Measurements from ENCODE around the gene NAB2. TPM values are rescaled to one million over a fixed set of nuclear protein-coding genes. Genes with fewer than 3 reads are reported as not detected.

NAB2 gene
- total and polyA plus RNA-seq, 9 of the 15 experiments (the other 6 are each of a cell fraction or from before 2014, with no cell fraction given): 0.45 to 40.9 (median 20.4) TPM

DNA sequence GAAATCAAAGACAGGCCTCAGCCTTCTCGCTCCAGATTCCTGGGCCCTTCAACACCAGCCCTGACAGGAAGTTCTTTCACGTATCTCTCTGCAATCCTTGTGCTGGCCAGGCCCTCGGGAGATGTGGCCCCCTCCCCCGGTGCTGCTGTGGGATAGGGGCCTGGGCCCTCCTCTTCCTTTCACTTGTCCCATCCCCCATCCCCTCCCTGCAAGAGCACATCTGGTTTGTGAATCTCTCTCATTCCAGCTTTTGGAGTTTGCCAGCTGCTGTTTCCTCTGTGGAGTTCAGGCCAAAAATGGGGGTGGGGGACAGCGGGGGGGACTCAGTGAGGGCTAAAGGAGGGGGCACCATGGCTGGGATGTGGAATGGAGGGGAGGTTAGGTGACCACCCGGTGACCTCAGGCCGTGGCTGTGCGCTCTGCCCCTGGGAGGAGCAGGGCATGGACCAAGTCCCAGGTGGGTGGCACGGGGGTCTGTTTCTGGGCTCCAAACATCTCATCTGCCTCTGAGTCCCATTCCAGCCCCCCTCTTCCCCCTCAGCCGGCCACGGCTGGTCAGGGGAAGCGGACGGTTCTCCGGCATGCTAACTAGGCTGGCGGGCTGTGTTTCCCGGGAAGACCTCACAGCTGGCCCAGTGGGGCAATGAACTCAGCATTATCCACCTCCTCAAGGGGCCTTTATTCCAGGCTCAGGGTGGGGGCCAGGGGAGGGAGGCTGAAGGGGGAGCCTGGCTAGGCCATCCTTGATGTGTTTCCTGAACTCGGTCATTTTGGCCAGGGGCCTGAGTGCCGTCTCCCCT lies 46.8 kb downstream of the NAB2 start:
- Histone ChIP-seq H2AFZ (ENCODE audit: low read depth, low read length) (0 out of 2 replicates have a peak overlapping the region, but pooled peaks have one; percentile 16), H3K4me3 (no peak overlapping the region), H3K9me3 (replicated peaks; ENCODE audit: control insufficient read depth, insufficient read depth, low read depth, low read length) (no peaks in the 10 kb centered on the region), H3K4me2 (ENCODE audit: insufficient read depth, low read length) (no peak overlapping the region), H3K27ac (ENCODE audit: extremely low read depth, low read depth, low read length) (no peak overlapping the region), H3K27me3 (ENCODE audit: control insufficient read depth in 2 of 2, insufficient read depth in 2 of 2, low read length in 2 of 2) (no peaks in the 10 kb centered on the region), H3K4me1 (replicated peaks in 1 of 2; ENCODE audit: control insufficient read depth in 2 of 2, insufficient read depth in 2 of 2, low read length in 2 of 2) (peaks cover 24 to 29% of the 10 kb centered on the region in 2 experiments), H4K20me1 (replicated peaks; ENCODE audit: control insufficient read depth, insufficient read depth, low read length) (no peaks in the 10 kb centered on the region), H3K9me1 (ENCODE audit: control insufficient read depth, insufficient read depth, low read length) (no peaks in the 10 kb centered on the region), H3K36me3 (ENCODE audit: control insufficient read depth, insufficient read depth, low read length) (no peaks in the 10 kb centered on the region), H3K79me2 (ENCODE audit: control insufficient read depth, insufficient read depth, low read length) (no peaks in the 10 kb centered on the region), H3K9ac (ENCODE audit: insufficient read depth in 1 of 2, low read depth in 2 of 2, low read length in 2 of 2) (peak overlapping the region in 1 of 2 experiments; percentile 46; a peak in 1 of 4 replicates)
- in situ Hi-C loops (cut with MboI) (no loop called here), intact Hi-C loops (cut with micrococcal nuclease) (no loop called here)
- ATAC-seq: no peak
- no peak for FAIRE-seq
- TF ChIP-seq, protein P1, sequence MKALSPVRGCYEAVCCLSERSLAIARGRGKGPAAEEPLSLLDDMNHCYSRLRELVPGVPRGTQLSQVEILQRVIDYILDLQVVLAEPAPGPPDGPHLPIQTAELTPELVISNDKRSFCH (CRISPR knock-in tag; IDR thresholded peaks at IDR 0.05): no peak
- TF ChIP-seq, protein P1 (tag; IDR thresholded peaks at IDR 0.05): no peak
- TF ChIP-seq TEAD4 (IDR thresholded peaks at IDR 0.05; ENCODE audit: low read length) (no peak), TEAD4 (CRISPR knock-in tag; IDR thresholded peaks at IDR 0.05; ENCODE audit: borderline replicate concordance) (no peak), RBM15 (IDR thresholded peaks at IDR 0.05; ENCODE audit: insufficient read depth, low read length) (no peak), PHF8 (IDR thresholded peaks at IDR 0.05; ENCODE audit: borderline replicate concordance, low read length) (no peak), ZNF589 (CRISPR knock-in tag; IDR thresholded peaks at IDR 0.05; ENCODE audit: low read depth) (no peak), FOXK1 (CRISPR knock-in tag; IDR thresholded peaks at IDR 0.05; ENCODE audit: borderline replicate concordance) (no peak), LEF1 (IDR thresholded peaks at IDR 0.05) (no peak), PRMT5 (CRISPR knock-in tag; IDR thresholded peaks at IDR 0.05) (no peak), ZNF217 (CRISPR knock-in tag; IDR thresholded peaks at IDR 0.05) (no peak), ASH1L (IDR thresholded peaks at IDR 0.05; ENCODE audit: borderline replicate concordance, low read depth, partially characterized antibody) (no peak), ZNF3 (CRISPR knock-in tag; IDR thresholded peaks at IDR 0.05) (no peak)
- TF ChIP-seq, protein P2, sequence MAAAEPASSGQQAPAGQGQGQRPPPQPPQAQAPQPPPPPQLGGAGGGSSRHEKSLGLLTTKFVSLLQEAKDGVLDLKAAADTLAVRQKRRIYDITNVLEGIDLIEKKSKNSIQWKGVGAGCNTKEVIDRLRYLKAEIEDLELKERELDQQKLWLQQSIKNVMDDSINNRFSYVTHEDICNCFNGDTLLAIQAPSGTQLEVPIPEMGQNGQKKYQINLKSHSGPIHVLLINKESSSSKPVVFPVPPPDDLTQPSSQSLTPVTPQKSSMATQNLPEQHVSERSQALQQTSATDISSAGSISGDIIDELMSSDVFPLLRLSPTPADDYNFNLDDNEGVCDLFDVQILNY (CRISPR knock-in tag; IDR thresholded peaks at IDR 0.05): no peak
- TF ChIP-seq, protein P3, sequence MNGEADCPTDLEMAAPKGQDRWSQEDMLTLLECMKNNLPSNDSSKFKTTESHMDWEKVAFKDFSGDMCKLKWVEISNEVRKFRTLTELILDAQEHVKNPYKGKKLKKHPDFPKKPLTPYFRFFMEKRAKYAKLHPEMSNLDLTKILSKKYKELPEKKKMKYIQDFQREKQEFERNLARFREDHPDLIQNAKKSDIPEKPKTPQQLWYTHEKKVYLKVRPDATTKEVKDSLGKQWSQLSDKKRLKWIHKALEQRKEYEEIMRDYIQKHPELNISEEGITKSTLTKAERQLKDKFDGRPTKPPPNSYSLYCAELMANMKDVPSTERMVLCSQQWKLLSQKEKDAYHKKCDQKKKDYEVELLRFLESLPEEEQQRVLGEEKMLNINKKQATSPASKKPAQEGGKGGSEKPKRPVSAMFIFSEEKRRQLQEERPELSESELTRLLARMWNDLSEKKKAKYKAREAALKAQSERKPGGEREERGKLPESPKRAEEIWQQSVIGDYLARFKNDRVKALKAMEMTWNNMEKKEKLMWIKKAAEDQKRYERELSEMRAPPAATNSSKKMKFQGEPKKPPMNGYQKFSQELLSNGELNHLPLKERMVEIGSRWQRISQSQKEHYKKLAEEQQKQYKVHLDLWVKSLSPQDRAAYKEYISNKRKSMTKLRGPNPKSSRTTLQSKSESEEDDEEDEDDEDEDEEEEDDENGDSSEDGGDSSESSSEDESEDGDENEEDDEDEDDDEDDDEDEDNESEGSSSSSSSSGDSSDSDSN (IDR thresholded peaks at IDR 0.05; ENCODE audit: borderline replicate concordance in 1 of 2, low read depth in 2 of 2, low read length in 2 of 2): no peak
- TF ChIP-seq, protein P4, sequence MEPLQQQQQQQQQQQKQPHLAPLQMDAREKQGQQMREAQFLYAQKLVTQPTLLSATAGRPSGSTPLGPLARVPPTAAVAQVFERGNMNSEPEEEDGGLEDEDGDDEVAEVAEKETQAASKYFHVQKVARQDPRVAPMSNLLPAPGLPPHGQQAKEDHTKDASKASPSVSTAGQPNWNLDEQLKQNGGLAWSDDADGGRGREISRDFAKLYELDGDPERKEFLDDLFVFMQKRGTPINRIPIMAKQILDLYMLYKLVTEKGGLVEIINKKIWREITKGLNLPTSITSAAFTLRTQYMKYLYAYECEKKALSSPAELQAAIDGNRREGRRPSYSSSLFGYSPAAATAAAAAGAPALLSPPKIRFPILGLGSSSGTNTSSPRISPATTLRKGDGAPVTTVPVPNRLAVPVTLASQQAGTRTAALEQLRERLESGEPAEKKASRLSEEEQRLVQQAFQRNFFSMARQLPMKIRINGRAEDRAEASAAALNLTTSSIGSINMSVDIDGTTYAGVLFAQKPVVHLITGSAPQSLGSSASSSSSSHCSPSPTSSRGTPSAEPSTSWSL (CRISPR knock-in tag; IDR thresholded peaks at IDR 0.05; ENCODE audit: borderline replicate concordance): no peak
- CTCF ChIA-PET (ENCODE audit: low intra/inter-chr PET ratio): no interaction called here
- no TSS peak for BruUV-seq (replicated peaks)
- DNase-seq (ENCODE audit: extremely low read depth in 1 of 4, low spot score in 3 of 4): no peak
- POLR2A ChIA-PET: interaction anchor here (0.6 kb wide), 1 partner anchor 13 kb away, joined by 5 read pairs; no protein-coding TSS in a partner anchor
- WGBS (ENCODE audit: insufficient coverage, low coverage, missing lambda C conversion rate): 45% methylated on average over 10 of the region's 18 CpGs

Data from K562 (cell line).